ENCODE data around the gene GNA12. TPM values are rescaled to one million over a fixed set of nuclear protein-coding genes. Genes with fewer than 3 reads are reported as not detected.

Gene GNA12
- total and polyA plus RNA-seq, 2 of the 4 experiments (the other 2 are of a cell fraction): 14.3 to 93.9 TPM

GRCh38 chr7:2873686-2874551, 29.8 kb upstream of the GNA12 start (continued):
- no peak for TF ChIP-seq CTCF (conservative IDR thresholded peaks at IDR 0.05; ENCODE audit: low read depth, low read length)

- no peaks in the 10 kb centered on the region for H3K27me3 ChIP-seq (ENCODE audit: control insufficient read depth, insufficient read depth, low read length)
- 0 out of 2 replicates have a peak overlapping the region, but pooled peaks have one; percentile 11 for H3K27ac ChIP-seq (ENCODE audit: insufficient read depth, low read length)
- no peak overlapping the region for H2BK15ac ChIP-seq (ENCODE audit: low read depth, low read length)
- no peak overlapping the region for H2BK120ac ChIP-seq (ENCODE audit: low read depth, low read length)
- H3K18ac ChIP-seq (ENCODE audit: low read depth, low read length): no peak overlapping the region
- no peaks in the 10 kb centered on the region for H3K9me3 ChIP-seq (ENCODE audit: control insufficient read depth, insufficient read depth, low read length)
- H4K91ac ChIP-seq (ENCODE audit: insufficient read depth, low read depth, low read length): no peak overlapping the region
- H2AFZ ChIP-seq (replicated peaks; ENCODE audit: low read length, poor library complexity): peak overlapping the region; percentile 54
- no peak overlapping the region; the same call in 1 of the 2 replicates for H3K4me2 ChIP-seq (ENCODE audit: low read depth, low read length)
- ATAC-seq (ENCODE audit: low read depth): peak; percentile 1; the same call in 1 of the 2 replicates
- no peak overlapping the region for H2BK20ac ChIP-seq (ENCODE audit: low read depth, low read length)
- TF ChIP-seq MXI1 (IDR thresholded peaks at IDR 0.05; ENCODE audit: borderline replicate concordance, low read depth, low read length): no peak
- no peak for TF ChIP-seq USF2 (IDR thresholded peaks at IDR 0.05; ENCODE audit: low read depth, low read length)
- TF ChIP-seq RFX5 (IDR thresholded peaks at IDR 0.05; ENCODE audit: low read depth, low read length): no peak
- no peak for TF ChIP-seq CEBPB (IDR thresholded peaks at IDR 0.05; ENCODE audit: low read depth, low read length)
- TF ChIP-seq BHLHE40 (IDR thresholded peaks at IDR 0.05; ENCODE audit: low read depth, low read length): no peak
- no peak for TF ChIP-seq CTCF (conservative IDR thresholded peaks at IDR 0.05; ENCODE audit: low read depth, low read length)
- TF ChIP-seq FOS (IDR thresholded peaks at IDR 0.05; ENCODE audit: low read depth, low read length): no peak
- CTCF ChIA-PET: no interaction called here
- no peaks in the 10 kb centered on the region for H3K79me1 ChIP-seq (ENCODE audit: low read depth in 1 of 2, low read length in 2 of 2)
- H2BK5ac ChIP-seq (ENCODE audit: low read depth, low read length, poor library complexity, severe bottlenecking): peak overlapping the region; percentile 12
- H3K4ac ChIP-seq (ENCODE audit: low read depth, low read length): peak overlapping the region; percentile 9; the same call in 1 of the 2 replicates
- no TSS peak for BruUV-seq (replicated peaks)
- in situ Hi-C loops (cut with MboI; ENCODE audit: low sequenced_read_pairs) (loop anchor here (25.0 kb wide), 2 partner anchors 1764 to 1889 kb away; no protein-coding TSS in a partner anchor), intact Hi-C loops (cut with micrococcal nuclease) (no loop called here), dilution Hi-C loops (cut with HindIII; ENCODE audit: low sequenced_read_pairs, unreplicated experiment) (no loop called here)
- POLR2A ChIA-PET (ENCODE audit: unreplicated experiment): interaction anchor here (0.5 kb wide), 1 partner anchor 22 kb away, joined by 4 read pairs; no protein-coding TSS in a partner anchor
- no peak overlapping the region for H4K8ac ChIP-seq (ENCODE audit: low read depth in 2 of 2, low read length in 2 of 2)
- peak overlapping the region; percentile 65; the same call in 1 of the 2 replicates for H2AK5ac ChIP-seq (ENCODE audit: low read depth, low read length)
- no peak overlapping the region for H3K9ac ChIP-seq (ENCODE audit: low read depth, low read length)
- peaks cover 6% of the 10 kb centered on the region for H3K4me1 ChIP-seq (ENCODE audit: control insufficient read depth, insufficient read depth, low read length)
- peaks cover 9% of the 10 kb centered on the region for H4K20me1 ChIP-seq (ENCODE audit: insufficient read depth, low read length)
- WGBS, 2 experiments (ENCODE audit: extremely low coverage in 2 of 2, insufficient read length in 1 of 2): 51% methylated on average over 6 of the region's 10 CpGs; no CpG with 5 or more reads in 1 of the 2 experiments
- peak overlapping the region; percentile 42 for H2AK9ac ChIP-seq (replicated peaks; ENCODE audit: low read depth, low read length, poor library complexity)
- H3K14ac ChIP-seq (replicated peaks; ENCODE audit: low read depth, low read length): no peak overlapping the region
- no peaks in the 10 kb centered on the region for H3K36me3 ChIP-seq (ENCODE audit: control insufficient read depth, insufficient read depth, low read length)
- H3K4me3 ChIP-seq (ENCODE audit: insufficient read depth, low read depth, low read length): no peak overlapping the region
- no peak overlapping the region for H3K56ac ChIP-seq (ENCODE audit: extremely low read depth, insufficient read depth, low read length)
- H3K9me1 ChIP-seq (ENCODE audit: insufficient read depth, low read length): peaks cover 26% of the 10 kb centered on the region
- H3K23ac ChIP-seq (ENCODE audit: low read depth, low read length): no peak overlapping the region
- no peak overlapping the region; the same call in 1 of the 2 replicates for H4K5ac ChIP-seq (ENCODE audit: low read depth, low read length)
- no peak for DNase-seq
Observed at GRCh38 chr7:2873146-2873545, 29.0 kb upstream of the GNA12 start.

All from IMR-90 (cell line).